GM10266 (cell line): ENCODE results near the gene TACR1.
"Not testable (repeated sequence)": the region's sequence is repeated elsewhere in the genome, so short reads cannot be mapped to it uniquely, and the experiment has no call there.

Experiments used
- DNase-seq: peaks from one replicate; pipeline ENCODE4 v3.0.0; 2012; ENCODE audit errors: extremely low spot score
- TF ChIP-seq, protein P1 (sequence below): IDR thresholded peaks from 2 replicates; pipeline ENCODE4 v1.5.1; 2012; ENCODE audit warnings: mild to moderate bottlenecking, low read depth; ENCODE audit not compliant: control insufficient read depth, insufficient read depth; ENCODE audit errors: missing control alignments

TACR1 gene

GRCh38 chr2:75174519-75174918 is 24.8 kb downstream of the TACR1 start:
- TF ChIP-seq, protein P1, sequence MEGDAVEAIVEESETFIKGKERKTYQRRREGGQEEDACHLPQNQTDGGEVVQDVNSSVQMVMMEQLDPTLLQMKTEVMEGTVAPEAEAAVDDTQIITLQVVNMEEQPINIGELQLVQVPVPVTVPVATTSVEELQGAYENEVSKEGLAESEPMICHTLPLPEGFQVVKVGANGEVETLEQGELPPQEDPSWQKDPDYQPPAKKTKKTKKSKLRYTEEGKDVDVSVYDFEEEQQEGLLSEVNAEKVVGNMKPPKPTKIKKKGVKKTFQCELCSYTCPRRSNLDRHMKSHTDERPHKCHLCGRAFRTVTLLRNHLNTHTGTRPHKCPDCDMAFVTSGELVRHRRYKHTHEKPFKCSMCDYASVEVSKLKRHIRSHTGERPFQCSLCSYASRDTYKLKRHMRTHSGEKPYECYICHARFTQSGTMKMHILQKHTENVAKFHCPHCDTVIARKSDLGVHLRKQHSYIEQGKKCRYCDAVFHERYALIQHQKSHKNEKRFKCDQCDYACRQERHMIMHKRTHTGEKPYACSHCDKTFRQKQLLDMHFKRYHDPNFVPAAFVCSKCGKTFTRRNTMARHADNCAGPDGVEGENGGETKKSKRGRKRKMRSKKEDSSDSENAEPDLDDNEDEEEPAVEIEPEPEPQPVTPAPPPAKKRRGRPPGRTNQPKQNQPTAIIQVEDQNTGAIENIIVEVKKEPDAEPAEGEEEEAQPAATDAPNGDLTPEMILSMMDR = no peak
- no peak for DNase-seq

- no peak for DNase-seq
These were observed 25.6 kb downstream of the TACR1 start for GRCh38 chr2:75173740-75174139.

DNA sequence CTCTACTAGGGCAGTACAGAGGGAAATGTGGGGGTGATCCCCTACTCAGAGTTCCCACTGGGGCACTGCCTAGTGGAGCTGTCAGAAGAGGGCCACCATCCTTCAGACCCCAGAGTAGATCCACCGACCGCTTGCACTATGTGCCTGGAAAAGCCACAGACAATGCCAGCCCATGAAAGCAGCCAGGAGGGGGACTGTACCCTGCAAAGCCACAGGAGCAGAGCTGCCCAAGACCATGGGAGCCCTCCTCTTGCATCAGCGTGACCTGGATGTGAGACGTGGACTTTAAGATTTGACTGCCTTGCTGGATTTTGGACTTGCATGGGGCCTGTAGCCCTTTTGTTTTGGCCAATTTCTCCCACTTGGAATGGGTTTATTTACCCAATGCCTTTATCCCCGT is 27.9 kb downstream of the TACR1 start:
- DNase-seq = not testable (repeated sequence)

More at GRCh38 chr2:75173740-75174139, 25.6 kb downstream of the TACR1 start:
- TF ChIP-seq, protein P1 = no peak

- no peak for DNase-seq
- TF ChIP-seq, protein P1 = no peak
These were observed 28.4 kb downstream of the TACR1 start for GRCh38 chr2:75170889-75171288.

DNA sequence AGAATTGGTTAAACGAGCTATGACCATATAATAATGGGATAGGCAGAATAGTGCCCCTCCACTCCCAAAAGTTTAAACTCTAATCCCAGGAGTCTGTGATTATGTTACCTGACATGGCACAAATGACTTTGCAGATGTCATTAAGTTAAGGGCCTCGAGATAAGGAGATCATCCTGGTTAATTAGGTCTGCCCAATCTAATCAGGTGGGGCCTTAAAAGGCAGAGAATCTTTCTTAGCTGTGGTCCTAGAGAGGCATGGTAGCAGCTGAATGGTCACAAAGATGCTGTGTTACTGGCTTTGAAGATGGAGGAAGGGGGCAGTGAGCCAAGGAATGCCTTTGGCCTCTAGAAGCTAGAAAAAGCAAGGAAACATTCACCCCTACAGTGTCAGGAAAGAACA is 31.1 kb downstream of the TACR1 start:
- no peak for DNase-seq
- TF ChIP-seq, protein P1 = no peak

DNA sequence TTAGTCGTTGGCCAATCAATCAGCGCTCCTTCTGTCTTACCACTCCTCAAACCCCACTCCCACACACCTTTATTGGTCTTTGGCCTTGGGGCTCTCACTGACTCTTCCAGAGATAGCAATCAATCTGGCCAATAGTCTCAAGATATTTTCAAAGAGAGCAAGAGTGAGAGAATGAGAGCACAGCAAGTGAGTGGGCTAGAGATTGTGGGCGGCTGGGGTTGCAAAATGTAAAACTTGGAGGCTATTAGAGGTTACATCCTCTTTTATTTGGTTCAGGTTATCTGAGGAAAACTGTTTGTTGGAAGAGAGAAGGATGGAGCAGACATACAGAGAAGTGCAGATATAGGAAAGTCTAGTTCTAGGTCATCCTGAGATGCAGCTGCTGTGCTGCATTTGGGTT is 32.8 kb downstream of the TACR1 start:
- TF ChIP-seq, protein P1 = no peak
- DNase-seq = no peak

GRCh38 chr2:75162897-75163296 is 36.4 kb downstream of the TACR1 start:
- no peak for DNase-seq
- TF ChIP-seq, protein P1 = no peak

GRCh38 chr2:75162259-75162658 is 37.1 kb downstream of the TACR1 start:
- TF ChIP-seq, protein P1 = no peak
- no peak for DNase-seq
